ENCODE data around the gene KCNC4.

Gene KCNC4

DNA sequence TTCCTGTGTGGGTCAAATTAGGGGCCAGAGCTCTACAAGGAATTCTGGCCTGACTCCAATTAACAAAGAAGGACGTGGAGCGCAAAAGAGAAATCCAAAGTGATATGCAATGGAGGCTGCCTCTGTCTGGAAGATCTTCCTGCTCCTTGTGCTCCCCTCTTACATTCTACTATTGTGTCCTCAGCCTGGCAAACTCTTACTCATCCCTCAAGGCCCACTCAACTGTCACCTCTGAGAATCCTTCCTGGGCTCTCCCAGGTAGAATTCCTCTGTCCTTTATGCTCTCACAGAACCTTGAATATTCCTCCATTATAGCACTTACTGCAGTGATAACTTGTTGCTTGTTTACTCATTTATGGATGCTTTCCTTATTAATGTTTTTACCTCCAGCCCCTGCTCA is 31.4 kb downstream of the KCNC4 start:
- peaks cover 35% of the 10 kb centered on the region for H3K27me3 Mint-ChIP-seq (ENCODE audit: low read depth, poor library complexity)
- H3K9me3 Mint-ChIP-seq, result no peaks in the 10 kb centered on the region
- no peak overlapping the region for H3K27ac Mint-ChIP-seq
- DNase-seq, result no peak
- peaks cover 24% of the 10 kb centered on the region for H3K4me1 Mint-ChIP-seq
- H3K4me3 Mint-ChIP-seq, result no peak overlapping the region
- H3K36me3 Mint-ChIP-seq (ENCODE audit: low read depth), result no peaks in the 10 kb centered on the region
- TF ChIP-seq, protein P1, sequence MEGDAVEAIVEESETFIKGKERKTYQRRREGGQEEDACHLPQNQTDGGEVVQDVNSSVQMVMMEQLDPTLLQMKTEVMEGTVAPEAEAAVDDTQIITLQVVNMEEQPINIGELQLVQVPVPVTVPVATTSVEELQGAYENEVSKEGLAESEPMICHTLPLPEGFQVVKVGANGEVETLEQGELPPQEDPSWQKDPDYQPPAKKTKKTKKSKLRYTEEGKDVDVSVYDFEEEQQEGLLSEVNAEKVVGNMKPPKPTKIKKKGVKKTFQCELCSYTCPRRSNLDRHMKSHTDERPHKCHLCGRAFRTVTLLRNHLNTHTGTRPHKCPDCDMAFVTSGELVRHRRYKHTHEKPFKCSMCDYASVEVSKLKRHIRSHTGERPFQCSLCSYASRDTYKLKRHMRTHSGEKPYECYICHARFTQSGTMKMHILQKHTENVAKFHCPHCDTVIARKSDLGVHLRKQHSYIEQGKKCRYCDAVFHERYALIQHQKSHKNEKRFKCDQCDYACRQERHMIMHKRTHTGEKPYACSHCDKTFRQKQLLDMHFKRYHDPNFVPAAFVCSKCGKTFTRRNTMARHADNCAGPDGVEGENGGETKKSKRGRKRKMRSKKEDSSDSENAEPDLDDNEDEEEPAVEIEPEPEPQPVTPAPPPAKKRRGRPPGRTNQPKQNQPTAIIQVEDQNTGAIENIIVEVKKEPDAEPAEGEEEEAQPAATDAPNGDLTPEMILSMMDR (IDR thresholded peaks at IDR 0.05), result no peak

DNA sequence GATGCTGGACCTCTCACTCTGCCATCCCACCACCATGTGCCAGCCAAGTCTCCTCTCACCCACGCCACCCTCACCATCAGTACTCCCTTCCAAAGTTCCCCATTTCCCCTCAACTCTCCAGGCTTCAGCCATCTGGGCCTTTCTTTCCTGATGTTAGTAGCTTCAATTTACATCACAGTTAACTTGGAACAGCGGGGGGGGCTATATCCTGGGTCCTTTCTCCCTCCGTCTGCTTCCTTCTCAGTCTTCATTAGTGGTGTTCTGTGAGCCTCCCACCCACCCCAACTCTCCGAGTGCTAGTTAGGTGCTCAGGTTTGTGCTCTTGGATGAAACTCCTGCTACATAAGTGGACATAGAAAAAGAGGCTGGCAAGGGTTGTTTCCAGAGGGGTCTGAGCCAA is 31.9 kb downstream of the KCNC4 start:
- Mint-ChIP-seq H3K27me3 (ENCODE audit: low read depth, poor library complexity) (peaks cover 38% of the 10 kb centered on the region), H3K27ac (no peak overlapping the region), H3K36me3 (ENCODE audit: low read depth) (no peaks in the 10 kb centered on the region), H3K9me3 (no peaks in the 10 kb centered on the region), H3K4me3 (no peak overlapping the region), H3K4me1 (peaks cover 28% of the 10 kb centered on the region)
- TF ChIP-seq, protein P1 (IDR thresholded peaks at IDR 0.05), result no peak
- no peak for DNase-seq

DNA sequence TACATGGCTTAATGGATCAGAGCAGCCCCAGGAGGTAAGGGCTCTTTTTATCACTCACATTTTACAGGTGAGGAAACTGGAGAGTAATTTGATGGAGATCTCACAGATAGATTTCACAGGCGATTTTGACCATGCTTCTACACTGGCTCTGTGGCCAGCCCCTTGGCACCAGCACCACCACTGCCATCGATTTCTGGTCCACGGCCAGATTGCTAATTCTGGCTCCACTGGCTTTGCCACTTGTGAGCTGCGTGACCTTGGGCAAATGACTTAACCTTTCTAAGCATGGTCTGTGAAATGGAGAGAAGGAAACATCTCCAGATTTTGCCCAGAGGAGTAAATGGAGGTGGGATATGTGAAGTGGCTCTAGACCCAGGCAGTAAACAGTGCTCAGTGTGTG is 32.6 kb downstream of the KCNC4 start:
- H3K4me1 Mint-ChIP-seq, result peaks cover 28% of the 10 kb centered on the region
- no peak overlapping the region for H3K4me3 Mint-ChIP-seq
- H3K27ac Mint-ChIP-seq, result no peak overlapping the region
- peaks cover 38% of the 10 kb centered on the region for H3K27me3 Mint-ChIP-seq (ENCODE audit: low read depth, poor library complexity)
- H3K9me3 Mint-ChIP-seq, result no peaks in the 10 kb centered on the region
- H3K36me3 Mint-ChIP-seq (ENCODE audit: low read depth), result no peaks in the 10 kb centered on the region
- no peak for DNase-seq
- TF ChIP-seq, protein P1 (IDR thresholded peaks at IDR 0.05), result no peak

DNA sequence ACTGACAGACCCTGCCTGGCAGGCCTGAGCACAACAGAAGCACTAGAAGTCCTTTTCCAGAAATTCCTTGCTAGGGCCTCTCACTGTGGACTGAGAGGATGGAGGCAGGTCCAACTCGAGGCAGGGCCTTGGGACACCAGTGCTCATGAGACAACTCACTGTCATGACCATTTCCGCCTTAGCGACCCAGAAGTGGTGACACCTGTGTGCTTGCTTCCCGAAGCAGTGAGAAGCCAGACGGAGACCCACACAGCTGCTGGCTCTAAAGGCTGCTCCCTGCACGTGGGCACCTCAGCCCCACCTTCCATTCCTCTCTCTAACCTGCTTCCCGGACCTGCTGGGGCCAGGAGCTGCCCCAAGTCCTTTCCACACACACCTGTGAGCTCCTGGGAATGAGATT is 33.0 kb downstream of the KCNC4 start:
- Mint-ChIP-seq H3K4me1 (peaks cover 28% of the 10 kb centered on the region), H3K27ac (no peak overlapping the region), H3K9me3 (no peaks in the 10 kb centered on the region), H3K36me3 (ENCODE audit: low read depth) (no peaks in the 10 kb centered on the region), H3K27me3 (ENCODE audit: low read depth, poor library complexity) (peaks cover 37% of the 10 kb centered on the region), H3K4me3 (no peak overlapping the region)
- DNase-seq, result no peak
- TF ChIP-seq, protein P1 (IDR thresholded peaks at IDR 0.05), result no peak

DNA sequence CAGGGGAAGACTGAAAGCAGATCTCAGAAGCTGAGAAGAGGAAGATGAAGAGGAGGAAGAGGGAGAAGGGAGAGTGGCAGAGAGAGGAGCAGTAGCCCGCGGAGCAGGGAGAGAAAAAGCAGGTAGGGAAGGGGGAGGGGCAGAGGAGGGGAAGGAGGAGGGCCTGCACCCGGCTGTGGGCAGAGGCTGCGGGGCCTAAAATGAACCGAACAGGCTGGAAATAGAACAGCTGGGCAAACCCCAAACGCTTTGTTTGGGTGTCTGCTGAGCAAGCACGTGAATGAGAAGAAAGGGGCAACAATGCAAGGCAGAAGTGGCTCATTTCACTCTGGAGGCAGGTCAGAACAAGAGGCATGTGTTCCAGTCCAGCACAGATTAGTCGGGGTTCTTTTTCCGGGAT is 33.5 kb downstream of the KCNC4 start:
- Mint-ChIP-seq H3K27ac (no peak overlapping the region), H3K36me3 (ENCODE audit: low read depth) (no peaks in the 10 kb centered on the region), H3K4me3 (no peak overlapping the region), H3K27me3 (ENCODE audit: low read depth, poor library complexity) (peaks cover 33% of the 10 kb centered on the region), H3K4me1 (peaks cover 28% of the 10 kb centered on the region), H3K9me3 (no peaks in the 10 kb centered on the region)
- TF ChIP-seq, protein P1 (IDR thresholded peaks at IDR 0.05), result no peak
- peak; percentile 22 for DNase-seq

DNA sequence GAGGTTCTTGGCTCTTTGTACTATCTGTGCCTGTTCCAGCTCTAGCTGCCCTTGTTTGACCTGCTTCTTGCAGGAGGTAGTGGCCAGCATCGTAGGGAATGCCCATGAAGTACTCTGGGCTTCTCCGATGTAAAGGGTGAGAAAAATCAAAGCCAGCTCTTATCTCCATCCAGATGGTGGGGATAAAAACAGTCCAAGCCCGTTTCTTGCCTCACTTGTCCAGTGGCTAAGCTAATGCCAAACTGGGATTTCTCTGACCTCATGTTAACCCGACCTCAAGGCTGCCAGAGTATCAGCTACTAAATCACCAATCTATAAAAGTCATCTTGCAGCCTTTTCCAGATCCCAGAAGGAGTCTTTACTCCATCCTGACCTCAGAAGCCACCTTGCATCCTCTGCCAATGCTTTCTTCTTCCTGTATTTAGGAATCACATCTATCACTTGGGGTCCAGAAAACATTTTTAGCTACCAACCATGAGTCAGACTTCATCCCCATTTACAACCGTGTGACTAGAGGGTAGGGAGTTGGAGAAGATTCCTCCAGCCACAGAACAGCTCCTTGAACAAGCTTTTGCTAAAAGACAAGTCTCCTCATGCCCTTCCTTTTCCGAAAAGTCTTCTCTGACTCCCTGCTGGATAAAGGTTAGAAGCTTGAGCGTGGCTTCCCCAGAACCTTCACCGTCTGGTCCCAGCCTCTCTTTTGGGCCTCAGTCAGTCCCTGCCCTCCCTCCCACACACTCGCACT is 35.9 kb downstream of the KCNC4 start:
- H3K36me3 Mint-ChIP-seq (ENCODE audit: low read depth), result no peaks in the 10 kb centered on the region
- no peak for DNase-seq
- H3K27ac Mint-ChIP-seq, result peak overlapping the region; percentile 62
- peaks cover 23% of the 10 kb centered on the region for H3K4me1 Mint-ChIP-seq
- peaks cover 39% of the 10 kb centered on the region for H3K27me3 Mint-ChIP-seq (ENCODE audit: low read depth, poor library complexity)
- no peaks in the 10 kb centered on the region for H3K9me3 Mint-ChIP-seq
- TF ChIP-seq, protein P1 (IDR thresholded peaks at IDR 0.05), result no peak
- H3K4me3 Mint-ChIP-seq, result no peak overlapping the region
